Measurements from ENCODE around the gene FRS2. TPM values are rescaled to one million over a fixed set of nuclear protein-coding genes. Genes with fewer than 3 reads are reported as not detected.

Gene FRS2
- total RNA-seq, 1 donor from 2014 or later = 31.4 TPM

DNA sequence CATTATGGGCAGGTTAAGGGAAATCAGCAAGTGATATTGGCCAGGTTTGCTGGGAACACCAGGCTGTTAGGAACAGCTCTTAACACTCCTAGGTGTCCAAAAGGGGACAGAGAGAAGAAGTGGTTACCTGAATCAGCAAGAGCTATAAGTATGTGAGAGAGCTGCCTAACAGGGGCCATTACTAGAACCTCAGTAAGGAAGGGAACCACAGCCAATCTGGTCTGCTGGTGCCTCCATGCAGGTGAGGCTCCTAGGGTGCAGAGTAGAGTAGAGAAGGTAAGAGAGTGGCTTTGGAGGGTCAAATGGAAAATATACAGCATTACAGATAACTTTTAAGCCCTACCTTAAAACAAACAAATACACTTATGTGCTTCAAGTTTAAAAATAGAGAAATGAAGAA is 78.5 kb downstream of the FRS2 start:
- Mint-ChIP-seq H3K27ac (ENCODE audit: unreplicated experiment) (no peak overlapping the region), H3K4me3 (no peak overlapping the region), H3K27me3 (ENCODE audit: low read depth) (no peaks in the 10 kb centered on the region), H3K9me3 (peaks cover under 1% of the 10 kb centered on the region), H3K36me3 (ENCODE audit: low read depth) (peaks cover 20% of the 10 kb centered on the region), H3K4me1 (peaks cover 4% of the 10 kb centered on the region)
- DNase-seq (ENCODE audit: low read depth, low spot score) = no peak
- TF ChIP-seq, protein P1, sequence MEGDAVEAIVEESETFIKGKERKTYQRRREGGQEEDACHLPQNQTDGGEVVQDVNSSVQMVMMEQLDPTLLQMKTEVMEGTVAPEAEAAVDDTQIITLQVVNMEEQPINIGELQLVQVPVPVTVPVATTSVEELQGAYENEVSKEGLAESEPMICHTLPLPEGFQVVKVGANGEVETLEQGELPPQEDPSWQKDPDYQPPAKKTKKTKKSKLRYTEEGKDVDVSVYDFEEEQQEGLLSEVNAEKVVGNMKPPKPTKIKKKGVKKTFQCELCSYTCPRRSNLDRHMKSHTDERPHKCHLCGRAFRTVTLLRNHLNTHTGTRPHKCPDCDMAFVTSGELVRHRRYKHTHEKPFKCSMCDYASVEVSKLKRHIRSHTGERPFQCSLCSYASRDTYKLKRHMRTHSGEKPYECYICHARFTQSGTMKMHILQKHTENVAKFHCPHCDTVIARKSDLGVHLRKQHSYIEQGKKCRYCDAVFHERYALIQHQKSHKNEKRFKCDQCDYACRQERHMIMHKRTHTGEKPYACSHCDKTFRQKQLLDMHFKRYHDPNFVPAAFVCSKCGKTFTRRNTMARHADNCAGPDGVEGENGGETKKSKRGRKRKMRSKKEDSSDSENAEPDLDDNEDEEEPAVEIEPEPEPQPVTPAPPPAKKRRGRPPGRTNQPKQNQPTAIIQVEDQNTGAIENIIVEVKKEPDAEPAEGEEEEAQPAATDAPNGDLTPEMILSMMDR (conservative IDR thresholded peaks at IDR 0.05) = no peak

DNA sequence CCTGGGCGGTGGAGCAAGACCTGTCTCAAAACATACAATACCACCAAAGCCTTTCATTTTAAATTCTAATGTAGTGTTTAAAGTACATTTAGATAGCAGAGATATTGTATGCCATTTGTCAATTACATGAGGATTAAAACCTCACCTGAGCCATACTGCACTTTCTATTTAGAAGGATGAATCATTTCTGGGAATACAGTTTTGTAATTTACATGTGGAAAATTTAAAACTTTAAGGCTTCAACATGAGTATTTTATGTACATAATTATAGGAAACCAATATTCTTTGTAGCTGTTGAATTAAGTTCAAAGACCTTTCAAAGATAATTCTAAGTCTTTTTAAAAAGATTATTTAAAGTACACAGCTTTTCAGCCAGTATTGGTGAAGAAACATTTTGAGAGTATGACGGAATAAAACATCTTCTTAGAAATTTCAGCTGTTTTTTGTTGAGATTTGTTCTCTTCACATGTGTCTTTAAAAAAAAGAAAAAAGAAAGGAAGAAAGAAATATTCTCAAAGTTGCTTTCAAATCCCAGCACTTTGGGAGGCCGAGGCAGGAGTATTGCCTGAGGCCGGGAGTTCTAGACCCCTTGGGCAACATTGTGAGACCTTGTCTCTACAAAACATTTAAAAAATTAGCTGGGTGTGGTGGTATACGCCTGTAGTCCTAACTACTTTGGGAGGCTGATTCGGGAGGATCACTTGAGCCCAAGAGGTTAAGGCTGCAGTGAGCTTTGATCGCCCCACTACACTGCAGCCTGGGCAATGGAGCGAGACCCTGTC is 80.6 kb downstream of the FRS2 start:
- DNase-seq (ENCODE audit: low read depth, low spot score) = no peak
- no peak overlapping the region for H3K27ac Mint-ChIP-seq (ENCODE audit: unreplicated experiment)
- H3K4me1 Mint-ChIP-seq = peaks cover 9% of the 10 kb centered on the region
- H3K9me3 Mint-ChIP-seq = no peaks in the 10 kb centered on the region
- H3K36me3 Mint-ChIP-seq (ENCODE audit: low read depth) = peaks cover 9% of the 10 kb centered on the region
- TF ChIP-seq, protein P1 (conservative IDR thresholded peaks at IDR 0.05) = no peak
- no peaks in the 10 kb centered on the region for H3K27me3 Mint-ChIP-seq (ENCODE audit: low read depth)
- H3K4me3 Mint-ChIP-seq = no peak overlapping the region

DNA sequence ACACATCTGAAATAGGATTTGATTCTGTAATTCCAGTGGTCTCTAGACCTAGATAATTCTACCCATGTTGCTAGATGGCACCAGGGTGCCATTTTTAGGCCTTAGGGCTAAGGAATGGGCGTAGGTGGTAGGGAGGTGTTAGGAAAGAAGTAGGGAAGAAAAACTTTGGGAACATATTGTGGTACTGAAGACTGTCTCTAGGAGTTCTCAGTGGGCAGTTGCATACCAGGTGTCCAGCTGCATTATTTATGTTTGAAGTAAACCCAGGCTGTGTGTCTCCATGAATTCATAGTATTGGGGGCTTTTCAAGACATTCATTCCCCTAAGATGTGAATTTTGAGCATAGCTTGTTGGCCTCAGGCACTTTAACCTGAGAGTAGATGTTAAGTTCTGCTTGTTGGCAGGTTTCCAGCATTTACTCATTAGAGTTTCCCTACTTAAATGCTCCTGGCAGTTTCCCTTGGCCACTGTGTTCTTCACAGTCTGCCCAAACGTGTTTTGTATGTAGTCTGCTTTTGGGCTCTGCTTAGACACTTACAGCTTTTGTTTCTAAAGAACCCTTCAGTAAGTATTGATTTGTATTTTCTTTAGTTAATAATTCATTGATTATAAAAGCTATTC is 83.5 kb downstream of the FRS2 start:
- H3K4me1 Mint-ChIP-seq = peaks cover 13% of the 10 kb centered on the region
- H3K27ac Mint-ChIP-seq (ENCODE audit: unreplicated experiment) = no peak overlapping the region
- no peaks in the 10 kb centered on the region for H3K27me3 Mint-ChIP-seq (ENCODE audit: low read depth)
- TF ChIP-seq, protein P1 (conservative IDR thresholded peaks at IDR 0.05) = no peak
- H3K4me3 Mint-ChIP-seq = no peak overlapping the region
- no peak for DNase-seq (ENCODE audit: low read depth, low spot score)
- H3K9me3 Mint-ChIP-seq = no peaks in the 10 kb centered on the region
- H3K36me3 Mint-ChIP-seq (ENCODE audit: low read depth) = peaks cover 2% of the 10 kb centered on the region

DNA sequence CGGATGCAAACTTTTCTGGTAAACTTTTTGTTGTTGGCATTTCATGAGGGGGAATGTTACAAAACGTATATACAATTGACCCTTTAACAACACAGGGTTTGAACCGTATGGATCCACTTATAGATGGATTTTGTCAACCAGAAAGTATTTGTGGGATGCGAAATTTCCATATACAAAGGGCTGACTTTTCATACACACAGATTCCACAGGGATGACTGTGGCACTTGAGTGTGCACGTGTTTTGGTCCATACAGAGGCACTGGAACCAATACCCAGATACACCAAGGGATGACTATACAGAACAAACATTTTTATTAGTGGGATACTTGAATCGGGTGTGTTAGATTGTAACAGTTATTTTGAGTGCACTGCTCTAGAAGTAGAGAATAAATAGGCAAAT is 85.3 kb downstream of the FRS2 start:
- TF ChIP-seq, protein P1 (conservative IDR thresholded peaks at IDR 0.05) = no peak

DNA sequence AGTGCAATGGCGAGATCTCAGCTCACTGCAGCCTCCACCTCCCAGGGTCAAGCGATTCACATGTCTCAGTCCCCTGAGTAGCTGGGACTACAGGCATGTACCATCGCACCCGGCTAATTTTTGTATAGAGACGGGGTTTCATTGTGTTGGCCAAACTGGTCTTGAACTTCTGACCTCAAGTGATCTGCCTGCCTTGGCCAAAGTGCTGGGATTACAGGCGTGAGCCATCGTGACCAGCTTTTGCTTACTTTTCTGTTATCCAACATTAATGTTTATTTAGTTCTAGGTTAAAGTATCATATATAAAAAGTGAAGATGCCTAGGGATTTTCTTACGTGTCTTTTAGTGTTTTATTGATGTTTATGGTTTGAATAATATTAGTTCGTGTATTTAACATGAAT is 86.2 kb downstream of the FRS2 start:
- Mint-ChIP-seq H3K27ac (ENCODE audit: unreplicated experiment) (no peak overlapping the region), H3K9me3 (no peaks in the 10 kb centered on the region), H3K36me3 (ENCODE audit: low read depth) (no peaks in the 10 kb centered on the region), H3K4me3 (no peak overlapping the region), H3K27me3 (ENCODE audit: low read depth) (no peaks in the 10 kb centered on the region), H3K4me1 (peaks cover 13% of the 10 kb centered on the region)
- no peak for DNase-seq (ENCODE audit: low read depth, low spot score)
- TF ChIP-seq, protein P1 (conservative IDR thresholded peaks at IDR 0.05) = no peak

More for the DNA sequence above, 85.3 kb downstream of the FRS2 start:
- Mint-ChIP-seq H3K9me3 (no peaks in the 10 kb centered on the region), H3K4me1 (peaks cover 13% of the 10 kb centered on the region), H3K4me3 (no peak overlapping the region), H3K27ac (ENCODE audit: unreplicated experiment) (no peak overlapping the region), H3K27me3 (ENCODE audit: low read depth) (no peaks in the 10 kb centered on the region), H3K36me3 (ENCODE audit: low read depth) (no peaks in the 10 kb centered on the region)
- no peak for DNase-seq (ENCODE audit: low read depth, low spot score)
